HFFc6 (cell line): ENCODE measurements around the gene FADS6. TPM values are rescaled to one million over a fixed set of nuclear protein-coding genes. Genes with fewer than 3 reads are reported as not detected.

Source experiments
- DNase-seq: peaks from one replicate; pipeline ENCODE4 v3.0.0-alpha.2; 2018
- H3K27ac Mint-ChIP-seq: 2 replicates; pipeline ENCODE4 v1.8.0; 2020; ENCODE audit warnings: mild to moderate bottlenecking, mixed read lengths
- H3K27me3 Mint-ChIP-seq: 2 replicates; pipeline ENCODE4 v1.8.0; 2021; ENCODE audit warnings: mild to moderate bottlenecking, moderate library complexity, mixed read lengths; ENCODE audit not compliant: insufficient read depth
- H3K36me3 Mint-ChIP-seq: 2 replicates; pipeline ENCODE4 v1.8.0; 2021; ENCODE audit warnings: low read depth, mixed read lengths
- H3K4me1 Mint-ChIP-seq: 2 replicates; pipeline ENCODE4 v1.8.0; 2020; ENCODE audit warnings: low read depth, mixed read lengths
- H3K4me3 Mint-ChIP-seq: 2 replicates; pipeline ENCODE4 v1.8.0; 2020; ENCODE audit warnings: mild to moderate bottlenecking, moderate library complexity, mixed read lengths
- H3K9me3 Mint-ChIP-seq: 2 replicates; pipeline ENCODE4 v1.8.0; 2020; ENCODE audit warnings: mild to moderate bottlenecking, mixed read lengths
- total RNA-seq, 6 experiments: library from RNA; stranded (reverse); fragmentation: NEBNext Ultra II Directional; extraction: Animal tissue kit (Norgen Biotek cat#: 25700); gene quantifications; 2 replicates in 1 of 6; 3 replicates in 5 of 6; pipeline ENCODE4 v1.2.3, GENCODE V29; 2021
- TF ChIP-seq, protein P1 (sequence below): fragments of 200-600 bp; sonication (generic); IDR thresholded peaks from 2 replicates; pipeline ENCODE4 v1.5.0; 2021; ENCODE audit warnings: antibody characterized with exemption, mild to moderate bottlenecking

Gene FADS6
- total RNA-seq, 6 experiments from 2014 or later = not detected

GRCh38 chr17:74832421-74832820 is 61.0 kb downstream of the FADS6 start:
- TF ChIP-seq, protein P1, sequence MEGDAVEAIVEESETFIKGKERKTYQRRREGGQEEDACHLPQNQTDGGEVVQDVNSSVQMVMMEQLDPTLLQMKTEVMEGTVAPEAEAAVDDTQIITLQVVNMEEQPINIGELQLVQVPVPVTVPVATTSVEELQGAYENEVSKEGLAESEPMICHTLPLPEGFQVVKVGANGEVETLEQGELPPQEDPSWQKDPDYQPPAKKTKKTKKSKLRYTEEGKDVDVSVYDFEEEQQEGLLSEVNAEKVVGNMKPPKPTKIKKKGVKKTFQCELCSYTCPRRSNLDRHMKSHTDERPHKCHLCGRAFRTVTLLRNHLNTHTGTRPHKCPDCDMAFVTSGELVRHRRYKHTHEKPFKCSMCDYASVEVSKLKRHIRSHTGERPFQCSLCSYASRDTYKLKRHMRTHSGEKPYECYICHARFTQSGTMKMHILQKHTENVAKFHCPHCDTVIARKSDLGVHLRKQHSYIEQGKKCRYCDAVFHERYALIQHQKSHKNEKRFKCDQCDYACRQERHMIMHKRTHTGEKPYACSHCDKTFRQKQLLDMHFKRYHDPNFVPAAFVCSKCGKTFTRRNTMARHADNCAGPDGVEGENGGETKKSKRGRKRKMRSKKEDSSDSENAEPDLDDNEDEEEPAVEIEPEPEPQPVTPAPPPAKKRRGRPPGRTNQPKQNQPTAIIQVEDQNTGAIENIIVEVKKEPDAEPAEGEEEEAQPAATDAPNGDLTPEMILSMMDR = no peak
- Mint-ChIP-seq H3K36me3 (peaks cover 12% of the 10 kb centered on the region; the same call in 1 of the 2 replicates), H3K4me1 (peaks cover 17% of the 10 kb centered on the region), H3K4me3 (no peak overlapping the region), H3K27me3 (peaks cover 3% of the 10 kb centered on the region), H3K9me3 (no peaks in the 10 kb centered on the region), H3K27ac (no peak overlapping the region)
- DNase-seq = no peak

DNA sequence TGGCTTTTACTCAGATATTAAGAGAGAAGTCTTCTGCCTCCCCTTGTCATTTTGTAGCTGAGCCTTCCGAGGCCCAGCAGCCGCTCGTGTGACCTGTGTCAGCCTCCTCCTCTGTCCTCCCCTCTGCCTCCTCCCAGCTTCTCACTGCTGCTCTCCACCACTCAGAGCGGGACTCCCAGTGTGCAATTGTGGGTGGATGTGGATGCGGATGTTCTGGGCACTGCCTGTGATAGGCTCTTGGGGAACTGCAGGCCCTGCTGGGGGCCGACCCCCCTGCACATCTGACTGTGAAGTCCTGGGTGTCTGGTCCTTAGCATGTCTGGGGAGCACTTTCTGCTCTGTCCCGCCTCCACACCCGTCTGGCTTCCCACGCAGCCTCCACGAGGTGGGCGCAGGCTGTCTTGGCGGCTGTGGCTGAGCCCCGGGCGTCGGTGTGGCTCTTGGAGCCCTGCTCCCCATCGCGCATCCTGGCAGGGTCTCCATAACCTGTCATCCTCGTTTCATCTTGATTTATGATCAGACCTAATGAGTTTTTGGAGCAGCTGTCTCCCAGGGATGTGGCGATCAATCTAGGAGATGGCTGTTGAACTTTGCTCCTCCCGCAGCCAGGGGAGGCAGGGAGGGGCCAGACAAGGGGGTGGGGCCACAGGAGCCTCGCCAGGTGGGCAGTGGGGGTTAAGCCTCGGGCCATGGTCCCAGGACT is 61.8 kb downstream of the FADS6 start:
- TF ChIP-seq, protein P1 = no peak

DNA sequence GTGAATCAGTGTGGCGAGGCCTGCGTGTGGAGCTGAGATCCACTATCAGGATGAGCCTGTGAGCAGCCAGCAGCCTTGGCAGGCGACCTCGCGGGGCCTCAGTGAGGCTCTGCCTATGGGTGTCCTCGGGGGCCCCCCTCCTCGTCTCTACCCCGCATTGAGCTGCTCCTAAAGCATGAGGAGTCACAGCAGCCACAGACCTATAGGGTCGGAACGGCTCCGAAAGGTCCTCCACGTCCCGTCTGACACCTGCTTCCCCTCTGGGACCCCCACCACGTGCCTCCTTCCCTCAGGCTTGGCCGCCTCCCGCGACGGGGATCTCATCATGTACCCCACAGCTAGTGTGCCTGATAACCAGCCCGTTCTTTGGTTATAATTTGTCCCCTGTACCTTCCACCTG is 62.6 kb downstream of the FADS6 start:
- Mint-ChIP-seq H3K4me1 (peaks cover 17% of the 10 kb centered on the region), H3K27me3 (peaks cover 3% of the 10 kb centered on the region), H3K27ac (no peak overlapping the region), H3K9me3 (no peaks in the 10 kb centered on the region), H3K4me3 (no peak overlapping the region), H3K36me3 (peaks cover 1% of the 10 kb centered on the region; the same call in 1 of the 2 replicates)
- DNase-seq = no peak
- TF ChIP-seq, protein P1 = no peak

More for the DNA sequence above, 61.8 kb downstream of the FADS6 start:
- DNase-seq = no peak
- Mint-ChIP-seq H3K36me3 (peaks cover 9% of the 10 kb centered on the region; the same call in 1 of the 2 replicates), H3K4me3 (no peak overlapping the region), H3K27ac (no peak overlapping the region), H3K4me1 (peaks cover 17% of the 10 kb centered on the region), H3K27me3 (peaks cover 3% of the 10 kb centered on the region), H3K9me3 (no peaks in the 10 kb centered on the region)

- no peak for DNase-seq
- H3K27me3 Mint-ChIP-seq = peaks cover 3% of the 10 kb centered on the region
- H3K4me3 Mint-ChIP-seq = no peak overlapping the region
- H3K27ac Mint-ChIP-seq = no peak overlapping the region
- H3K36me3 Mint-ChIP-seq = no peaks in the 10 kb centered on the region
- peaks cover 4% of the 10 kb centered on the region for H3K4me1 Mint-ChIP-seq
- H3K9me3 Mint-ChIP-seq = no peaks in the 10 kb centered on the region
- TF ChIP-seq, protein P1 = no peak
Observed at GRCh38 chr17:74827800-74828199, 65.6 kb downstream of the FADS6 start.

Other genes starting within 250 kb of the FADS6 start
- not detected for gene CD300LF, start 180.7 kb downstream of the FADS6 start, total RNA-seq
- gene RAB37, start 156.4 kb downstream of the FADS6 start, total RNA-seq = under 1 TPM in 3 of 6 experiments, not detected in 3; 0.11 to 0.28 (median 0.12) TPM
- 10 to 100 TPM; 15.7 to 18.9 (median 17.5) TPM for gene NHERF1, start 145.0 kb downstream of the FADS6 start, total RNA-seq
- 10 to 100 TPM; 40.9 to 50.7 (median 46.6) TPM for gene NAT9, start 117.3 kb downstream of the FADS6 start, total RNA-seq
- under 1 TPM in 2 of 6 experiments, not detected in 4; 0.05 to 0.07 TPM for gene GRIN2C, start 33.7 kb downstream of the FADS6 start, total RNA-seq
- 10 to 100 TPM; 25.5 to 35.5 (median 33.9) TPM for gene FDXR, start 20.6 kb downstream of the FADS6 start, total RNA-seq
- gene USH1G, start 29.6 kb upstream of the FADS6 start, total RNA-seq = not detected
- gene OTOP2, start 30.6 kb upstream of the FADS6 start, total RNA-seq = not detected
- gene OTOP3, start 42.3 kb upstream of the FADS6 start, total RNA-seq = not detected
- under 1 TPM; 0.40 to 0.96 (median 0.56) TPM for gene HID1, start 79.1 kb upstream of the FADS6 start, total RNA-seq
- 10 to 100 TPM; 27.5 to 35.8 (median 30.4) TPM for gene CDR2L, start 94.0 kb upstream of the FADS6 start, total RNA-seq
- 10 to 100 TPM; 39.2 to 50.6 (median 47.8) TPM for gene MRPL58, start 119.0 kb upstream of the FADS6 start, total RNA-seq
- gene ATP5PD, start 153.3 kb upstream of the FADS6 start, total RNA-seq = 100 to 1,000 TPM; 362 to 410 (median 386) TPM
- gene KCTD2, start 153.6 kb upstream of the FADS6 start, total RNA-seq = 10 to 100 TPM; 20.3 to 24.0 (median 21.3) TPM
- 10 to 100 TPM; 13.9 to 25.0 (median 21.1) TPM for gene SLC16A5, start 194.3 kb upstream of the FADS6 start, total RNA-seq
- 10 to 100 TPM in 2 of 6 experiments, 1 to 10 TPM in 4; 9.1 to 11.7 (median 9.6) TPM for gene ARMC7, start 216.3 kb upstream of the FADS6 start, total RNA-seq
- 10 to 100 TPM; 30.4 to 41.7 (median 36.3) TPM for gene NT5C, start 238.1 kb upstream of the FADS6 start, total RNA-seq